ENCODE measurements around the gene SERINC3. TPM values are rescaled to one million over a fixed set of nuclear protein-coding genes. Genes with fewer than 3 reads are reported as not detected.
"Not testable (repeated sequence)": the region's sequence is repeated elsewhere in the genome, so short reads cannot be mapped to it uniquely, and the experiment has no call there.

The SERINC3 gene
- total RNA-seq, 4 donors from 2014 or later = 44.1 to 113 (median 58.3) TPM

GRCh38 chr20:44566018-44566417 lies 44.1 kb upstream of the SERINC3 start:
- no peak for TF ChIP-seq CTCF (IDR thresholded peaks at IDR 0.05)
- TF ChIP-seq POLR2A (IDR thresholded peaks at IDR 0.05) = no peak
- no peaks in the 10 kb centered on the region for H3K4me1 ChIP-seq
- H3K9me3 ChIP-seq = no peaks in the 10 kb centered on the region
- H3K27me3 ChIP-seq = no peaks in the 10 kb centered on the region
- intact Hi-C loops (cut with DNase I; ENCODE audit: low total_unique reads) = no loop called here
- H3K36me3 ChIP-seq = no peaks in the 10 kb centered on the region
- no peak overlapping the region for H3K4me3 ChIP-seq
- DNase-seq = no peak
- H3K27ac ChIP-seq = no peak overlapping the region

- Histone ChIP-seq H3K27ac (peak overlapping the region in 1 of 2 donors; percentile 85), H3K9me3 (no peaks in the 10 kb centered on the region), H3K4me1 (no peaks in the 10 kb centered on the region), H3K27me3 (no peaks in the 10 kb centered on the region), H3K4me3 (no peak overlapping the region), H3K36me3 (no peaks in the 10 kb centered on the region)
- no peak for DNase-seq
- TF ChIP-seq POLR2A (IDR thresholded peaks at IDR 0.05) (no peak), CTCF (IDR thresholded peaks at IDR 0.05) (no peak)
- intact Hi-C loops (cut with DNase I; ENCODE audit: low total_unique reads) = no loop called here
Measured at GRCh38 chr20:44561876-44562275, 40.0 kb upstream of the SERINC3 start.

- H3K4me3 ChIP-seq; H3K27ac ChIP-seq; H3K27me3 ChIP-seq; intact Hi-C loops (cut with DNase I; ENCODE audit: low total_unique reads); H3K4me1 ChIP-seq; DNase-seq; H3K36me3 ChIP-seq; H3K9me3 ChIP-seq: not testable (repeated sequence)
Measured at GRCh38 chr20:44560818-44561217, 38.9 kb upstream of the SERINC3 start.

GRCh38 chr20:44560229-44560628 lies 38.4 kb upstream of the SERINC3 start:
- H3K9me3 ChIP-seq = no peaks in the 10 kb centered on the region
- H3K27me3 ChIP-seq = no peaks in the 10 kb centered on the region
- TF ChIP-seq CTCF (IDR thresholded peaks at IDR 0.05) (no peak), POLR2A (IDR thresholded peaks at IDR 0.05) (no peak)
- H3K36me3 ChIP-seq = no peaks in the 10 kb centered on the region
- intact Hi-C loops (cut with DNase I; ENCODE audit: low total_unique reads) = no loop called here
- DNase-seq = no peak
- no peak overlapping the region for H3K27ac ChIP-seq
- H3K4me3 ChIP-seq = no peak overlapping the region
- peaks cover 0 to 4% of the 10 kb centered on the region in 2 donors for H3K4me1 ChIP-seq

- TF ChIP-seq CTCF (IDR thresholded peaks at IDR 0.05) (no peak), POLR2A (IDR thresholded peaks at IDR 0.05) (no peak)
- peaks cover 0 to 10% of the 10 kb centered on the region in 2 donors for H3K4me1 ChIP-seq
- no peak overlapping the region for H3K4me3 ChIP-seq
- no peak for DNase-seq
- no peaks in the 10 kb centered on the region for H3K9me3 ChIP-seq
- no peak overlapping the region for H3K27ac ChIP-seq
- intact Hi-C loops (cut with DNase I; ENCODE audit: low total_unique reads) = no loop called here
- no peaks in the 10 kb centered on the region for H3K27me3 ChIP-seq
- no peaks in the 10 kb centered on the region for H3K36me3 ChIP-seq
Measured at GRCh38 chr20:44559302-44559701, 37.4 kb upstream of the SERINC3 start.
